Measurements from ENCODE around the gene RNF115.
"Not testable (repeated sequence)": the region's sequence is repeated elsewhere in the genome, so short reads cannot be mapped to it uniquely, and the experiment has no call there.

Gene RNF115

DNA sequence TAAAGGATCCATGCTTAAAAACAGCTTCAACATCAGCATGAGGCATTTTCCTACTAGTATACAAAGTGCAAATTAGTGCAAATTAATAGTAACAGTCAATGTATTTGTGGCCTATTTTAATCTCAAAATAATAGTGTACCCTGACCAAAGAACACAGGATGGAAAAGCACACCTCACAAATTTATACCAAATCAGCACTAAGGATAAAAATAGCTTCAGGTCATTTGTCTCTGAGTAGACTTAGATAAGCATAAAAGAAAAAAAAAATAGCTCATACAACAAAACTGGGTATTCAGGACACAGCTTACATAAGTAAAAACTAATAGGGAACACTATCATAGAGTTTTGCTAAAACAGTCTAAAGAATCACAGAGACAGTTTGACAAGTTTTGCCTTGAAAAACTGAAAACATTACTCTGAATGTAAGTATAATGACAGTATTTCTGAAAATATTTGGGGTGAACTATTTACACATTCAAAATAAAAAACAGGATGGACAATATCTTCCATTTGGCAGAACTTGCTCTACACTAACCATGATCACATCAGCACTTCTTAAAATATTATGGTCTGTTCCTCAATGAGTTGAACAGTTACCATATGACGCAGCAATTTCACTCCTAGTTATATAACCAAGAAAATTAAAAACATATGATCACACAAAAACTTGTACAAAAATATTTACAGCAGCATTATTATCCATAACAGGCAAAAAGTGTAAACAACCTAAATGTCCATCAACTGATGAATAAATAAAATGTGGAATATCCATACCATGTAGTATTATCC, 46.3 kb downstream of the RNF115 start:
- DNase-seq (ENCODE audit: low spot score) = no peak

DNA sequence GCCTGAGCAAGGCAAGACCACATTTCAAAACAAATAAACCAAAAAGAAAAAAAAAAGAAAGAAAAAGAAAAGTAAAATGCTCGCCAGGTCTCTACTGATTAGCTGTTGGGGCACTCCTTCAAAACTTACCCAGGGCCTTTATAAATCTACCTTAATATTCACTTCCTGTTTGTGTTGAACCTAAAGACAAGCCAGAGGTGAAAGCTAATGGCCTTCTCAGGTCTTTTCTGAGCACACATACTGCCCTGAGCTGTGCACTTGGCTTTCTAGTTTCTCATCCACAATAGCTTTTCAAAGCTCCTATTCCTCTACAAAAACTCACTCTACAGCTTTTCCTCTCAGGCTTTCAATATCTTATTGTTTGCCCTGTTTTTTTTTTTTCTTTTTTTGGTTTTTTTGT, 50.5 kb downstream of the RNF115 start:
- no peak for DNase-seq (ENCODE audit: low spot score)

DNA sequence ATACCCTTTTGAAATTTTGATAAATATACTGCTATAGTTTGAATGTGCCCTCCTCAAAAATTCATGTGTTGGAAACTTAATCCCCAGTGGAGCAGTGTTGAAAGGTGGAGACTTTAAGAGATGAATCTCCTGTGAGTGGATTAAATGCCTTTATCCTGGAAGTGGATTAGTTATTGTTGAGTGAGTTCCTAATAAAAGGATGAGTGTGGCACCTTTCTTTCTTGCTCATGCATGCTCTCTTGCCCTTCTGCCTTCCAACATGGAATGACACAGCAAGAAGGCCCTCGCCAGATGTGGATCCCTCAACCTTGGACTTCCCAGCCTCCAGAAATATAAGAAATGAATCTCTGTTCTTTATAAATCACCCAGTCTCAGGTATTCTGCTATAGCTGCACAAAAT, 52.8 kb downstream of the RNF115 start:
- DNase-seq (ENCODE audit: low spot score) = peak; percentile 56

DNA sequence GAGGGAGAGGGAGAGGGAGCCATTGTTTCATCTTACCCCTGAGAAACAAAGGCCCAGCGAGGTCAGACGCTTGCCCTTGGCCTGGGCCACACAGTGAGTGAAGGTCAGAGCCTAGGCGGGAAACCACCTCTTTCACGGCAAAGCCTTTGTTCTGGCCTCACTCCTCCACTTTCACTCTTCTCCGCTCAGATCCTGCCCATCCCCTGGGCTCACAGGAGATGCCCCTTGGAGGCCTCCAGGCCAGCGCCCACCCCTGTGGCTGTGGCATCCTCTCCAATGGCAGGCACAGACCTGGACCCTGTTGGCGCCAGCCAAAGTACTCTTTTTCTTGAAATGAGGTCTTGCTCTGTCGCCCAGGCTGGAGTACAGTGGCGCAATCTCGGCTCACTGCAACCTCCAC, 55.9 kb downstream of the RNF115 start:
- DNase-seq (ENCODE audit: low spot score) = not testable (repeated sequence)

DNA sequence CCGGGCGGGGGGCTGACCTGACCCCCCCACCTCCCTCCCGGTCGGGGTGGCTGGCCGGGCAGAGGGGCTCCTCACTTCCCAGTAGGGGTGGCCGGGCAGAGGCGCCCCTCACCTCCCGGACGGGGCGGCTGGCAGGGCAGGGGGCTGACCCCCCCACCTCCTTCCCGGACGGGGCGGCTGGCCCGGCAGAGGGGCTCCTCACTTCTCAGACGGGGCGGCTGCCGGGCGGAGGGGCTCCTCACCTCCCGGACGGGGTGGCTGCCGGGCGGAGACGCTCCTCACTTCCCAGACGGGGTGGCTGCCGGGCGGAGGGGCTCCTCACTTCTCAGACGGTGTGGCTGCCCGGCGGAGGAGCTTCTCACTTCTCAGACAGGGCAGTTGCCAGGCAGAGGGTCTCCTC, 57.0 kb downstream of the RNF115 start:
- not testable (repeated sequence) for DNase-seq (ENCODE audit: low spot score)

DNA sequence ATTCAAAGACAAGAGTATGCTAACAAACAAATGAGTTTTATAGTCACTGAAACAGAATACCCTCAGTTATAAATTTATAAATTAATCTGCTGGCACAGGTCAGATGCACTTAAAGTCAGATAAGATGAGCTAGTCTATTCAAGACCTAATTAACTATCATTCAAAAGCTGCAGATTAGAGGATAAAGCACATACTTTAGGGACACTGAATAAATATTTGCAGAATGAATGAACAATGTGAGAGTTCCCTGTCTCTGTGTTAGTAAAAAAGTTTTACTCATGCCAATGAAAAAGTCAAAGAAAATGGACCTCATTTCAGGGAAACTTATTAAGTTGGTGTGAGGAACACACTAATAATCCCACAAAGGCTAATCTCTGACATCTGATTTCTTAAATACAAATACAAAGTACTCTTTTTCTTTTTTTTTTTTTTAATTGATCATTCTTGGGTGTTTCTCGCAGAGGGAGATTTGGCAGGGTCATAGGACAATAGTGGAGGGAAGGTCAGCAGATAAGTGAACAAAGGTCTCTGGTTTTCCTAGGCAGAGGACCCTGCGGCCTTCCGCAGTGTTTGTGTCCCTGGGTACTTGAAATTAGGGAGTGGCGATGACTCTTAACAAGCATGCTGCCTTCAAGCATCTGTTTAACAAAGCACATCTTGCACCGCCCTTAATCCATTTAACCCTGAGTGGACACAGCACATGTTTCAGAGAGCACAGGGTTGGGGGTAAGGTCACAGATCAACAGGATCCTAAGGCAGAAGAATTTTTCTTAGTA, 58.1 kb downstream of the RNF115 start:
- not testable (repeated sequence) for DNase-seq (ENCODE audit: low spot score)

DNA sequence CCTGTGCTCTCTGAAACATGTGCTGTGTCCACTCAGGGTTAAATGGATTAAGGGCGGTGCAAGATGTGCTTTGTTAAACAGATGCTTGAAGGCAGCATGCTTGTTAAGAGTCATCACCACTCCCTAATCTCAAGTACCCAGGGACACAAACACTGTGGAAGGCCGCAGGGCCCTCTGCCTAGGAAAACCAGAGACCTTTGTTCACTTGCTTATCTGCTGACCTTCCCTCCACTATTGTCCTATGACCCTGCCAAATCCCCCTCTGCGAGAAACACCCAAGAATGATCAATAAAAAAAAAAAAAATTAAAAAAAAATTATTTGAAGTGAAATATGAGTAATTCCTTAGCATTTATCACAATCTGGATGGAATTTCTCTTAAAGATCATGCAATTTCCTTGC, 58.8 kb downstream of the RNF115 start:
- DNase-seq (ENCODE audit: low spot score) = not testable (repeated sequence)

DNA sequence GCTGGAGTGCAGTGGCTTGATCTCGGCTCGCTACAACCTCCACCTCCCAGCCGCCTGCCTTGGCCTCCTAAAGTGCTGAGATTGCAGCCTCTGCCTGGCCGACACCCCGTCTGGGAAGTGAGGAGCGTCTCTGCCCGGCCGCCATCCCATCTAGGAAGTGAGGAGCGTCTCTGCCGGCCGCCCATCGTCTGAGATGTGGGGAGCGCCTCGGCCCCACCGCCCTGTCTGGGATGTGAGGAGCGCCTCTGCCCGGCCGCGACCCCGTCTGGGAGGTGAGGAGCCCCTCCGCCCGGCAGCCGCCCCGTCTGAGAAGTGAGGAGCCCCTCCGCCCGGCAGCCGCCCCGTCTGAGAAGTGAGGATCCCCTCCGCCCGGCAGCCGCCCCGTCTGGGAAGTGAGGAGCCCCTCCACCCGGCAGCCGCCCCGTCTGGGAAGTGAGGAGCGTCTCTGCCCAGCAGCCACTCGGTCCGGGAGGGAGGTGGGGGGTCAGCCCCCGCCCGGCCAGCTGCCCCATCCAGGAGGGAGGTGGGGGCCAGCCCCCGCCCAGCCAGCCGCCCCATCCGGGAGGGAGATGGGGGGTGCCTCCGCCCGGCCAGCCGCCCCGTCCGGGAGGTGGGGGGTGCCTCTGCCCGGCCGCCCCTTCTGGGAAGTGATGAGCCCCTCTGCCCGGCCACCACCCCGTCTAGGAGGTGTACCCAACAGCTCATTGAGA, 59.5 kb downstream of the RNF115 start:
- not testable (repeated sequence) for DNase-seq (ENCODE audit: low spot score)

DNA sequence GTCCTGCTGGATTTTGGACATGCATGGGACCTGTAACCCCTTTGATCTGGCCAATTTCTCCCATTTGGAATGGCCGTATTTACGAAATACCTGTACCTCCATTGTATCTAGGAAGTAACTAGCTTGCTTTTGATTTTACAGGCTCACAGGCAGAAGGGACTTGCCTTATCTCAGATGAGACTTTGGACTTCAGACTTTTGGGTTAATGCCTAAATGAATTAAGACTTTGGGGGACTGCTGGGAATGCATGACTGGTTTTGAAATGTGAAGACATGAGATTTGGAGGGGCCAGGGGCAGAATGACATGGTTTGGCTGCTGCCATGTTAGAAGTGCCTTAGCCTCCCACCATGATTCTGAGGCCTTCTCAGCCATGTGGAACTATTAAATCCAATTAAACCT, 61.9 kb downstream of the RNF115 start:
- not testable (repeated sequence) for DNase-seq (ENCODE audit: low spot score)

DNA sequence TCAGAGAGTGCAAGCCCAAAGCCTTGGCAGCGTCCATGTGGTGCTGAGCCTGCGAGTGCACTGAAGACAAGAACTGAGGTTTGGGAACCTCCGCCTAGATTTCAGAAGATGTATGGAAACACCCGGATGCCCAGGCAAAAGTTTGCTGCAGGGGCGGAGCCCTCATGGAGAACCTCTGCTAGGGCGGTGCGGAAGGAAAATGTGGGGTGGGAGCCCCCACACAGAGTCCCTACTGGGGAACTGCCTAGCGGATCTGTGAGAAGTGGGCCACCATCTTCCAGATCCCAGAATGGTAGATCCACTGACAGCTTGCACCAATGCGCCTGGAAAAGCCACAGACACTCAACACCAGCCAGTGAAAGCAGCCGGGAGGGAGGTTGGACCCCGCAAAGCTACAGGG, 62.4 kb downstream of the RNF115 start:
- not testable (repeated sequence) for DNase-seq (ENCODE audit: low spot score)

DNA sequence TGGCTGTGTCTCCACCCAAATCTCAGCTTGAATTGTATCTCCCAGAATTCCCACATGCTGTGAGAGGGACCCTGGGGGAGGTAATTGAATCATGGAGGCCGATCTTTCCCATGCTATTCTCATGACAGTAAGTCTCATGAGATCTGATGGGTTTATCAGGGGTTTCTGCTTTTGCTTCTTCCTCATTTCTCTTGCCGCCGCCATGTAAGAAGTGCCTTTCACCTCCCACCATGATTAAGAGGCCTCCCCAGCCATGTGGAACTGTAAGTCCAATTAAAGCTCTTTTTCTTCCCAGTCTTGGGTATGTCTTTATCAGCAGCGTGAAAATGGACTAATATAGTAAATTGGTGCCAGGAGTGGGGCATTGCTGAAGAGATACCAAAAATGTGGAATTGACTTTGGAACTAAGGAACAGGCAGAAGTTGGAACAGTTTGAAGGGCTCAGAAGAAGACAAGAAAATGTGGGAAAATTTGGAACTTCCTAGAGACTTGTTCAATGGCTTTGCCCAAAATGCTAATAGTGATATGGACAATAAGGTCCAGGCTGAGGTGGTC, 63.4 kb downstream of the RNF115 start:
- DNase-seq (ENCODE audit: low spot score) = not testable (repeated sequence)

DNA sequence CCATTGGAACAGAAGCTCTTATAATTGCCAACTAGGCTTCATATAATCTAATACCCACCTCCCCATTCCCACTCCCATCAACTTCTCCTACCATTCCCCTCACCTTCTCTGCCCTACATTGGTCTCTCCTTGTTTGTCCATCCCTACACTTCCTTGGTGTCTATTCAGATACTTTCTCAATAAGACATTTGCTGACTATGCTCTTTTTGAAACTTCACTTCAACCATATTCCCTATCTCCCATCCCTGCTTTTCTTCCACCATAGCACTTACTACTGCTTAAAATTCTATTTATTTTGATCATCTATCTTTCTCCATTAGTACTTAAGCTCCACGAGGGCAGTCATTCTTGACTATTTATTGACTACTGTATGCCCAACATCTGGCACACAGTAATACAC, 64.2 kb downstream of the RNF115 start:
- DNase-seq (ENCODE audit: low spot score) = no peak

DNA sequence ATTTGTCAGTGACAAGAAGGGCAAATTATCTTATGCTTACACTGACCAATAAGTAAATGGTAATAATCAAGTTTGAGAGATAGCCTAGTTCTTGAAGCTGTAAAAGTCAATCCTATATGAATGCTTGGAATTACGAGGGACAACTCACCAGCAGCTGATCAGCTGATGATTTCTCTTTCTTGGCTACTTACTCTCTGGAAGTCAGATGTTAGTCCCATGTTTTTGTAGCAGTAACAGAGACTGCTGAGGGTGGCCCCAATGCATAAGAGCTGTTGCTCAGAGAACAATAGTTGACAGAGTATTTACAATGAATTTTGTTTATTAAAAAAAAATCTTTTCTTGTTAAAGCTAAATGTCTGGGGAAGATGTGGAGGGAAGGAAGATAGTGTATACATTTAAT, 65.3 kb downstream of the RNF115 start:
- no peak for DNase-seq (ENCODE audit: low spot score)

DNA sequence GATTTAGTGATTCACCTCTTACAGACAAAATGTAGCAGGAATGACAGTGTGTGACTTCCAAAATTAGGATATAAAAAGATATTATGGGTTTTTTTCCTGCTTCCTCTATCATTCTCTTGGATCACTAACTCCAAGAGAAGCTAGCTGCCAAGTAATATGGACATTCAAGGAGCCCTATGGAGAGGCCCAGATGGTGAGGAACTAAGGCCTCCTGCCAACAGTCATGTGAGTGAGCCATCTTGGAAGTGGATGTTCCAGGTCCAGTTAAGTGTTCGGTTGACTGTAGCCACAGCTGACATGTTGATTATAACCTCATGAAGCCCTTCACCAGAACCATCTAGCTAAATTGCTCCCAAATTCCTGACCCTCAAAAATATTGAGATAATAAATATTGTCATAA, 65.8 kb downstream of the RNF115 start:
- DNase-seq (ENCODE audit: low spot score) = no peak

DNA sequence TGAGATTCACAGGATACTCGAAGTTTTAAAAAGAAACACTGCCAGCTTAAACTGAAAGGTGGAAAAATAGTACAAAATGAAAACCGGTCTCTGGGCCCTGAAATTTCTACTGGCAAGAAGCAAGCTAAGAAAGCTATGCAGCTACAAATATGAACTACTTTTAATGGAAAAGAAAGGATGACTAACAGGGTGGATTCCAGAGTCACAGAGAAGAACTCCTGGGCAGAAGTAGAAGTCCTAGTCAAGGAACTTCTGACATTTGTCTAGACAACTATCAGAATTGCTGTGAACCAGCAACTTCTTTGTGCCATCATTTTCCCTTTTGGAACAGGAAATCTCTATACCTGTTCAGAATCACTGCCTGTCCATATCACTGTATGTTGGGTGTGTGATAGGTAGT, 66.5 kb downstream of the RNF115 start:
- DNase-seq (ENCODE audit: low spot score) = no peak

DNA sequence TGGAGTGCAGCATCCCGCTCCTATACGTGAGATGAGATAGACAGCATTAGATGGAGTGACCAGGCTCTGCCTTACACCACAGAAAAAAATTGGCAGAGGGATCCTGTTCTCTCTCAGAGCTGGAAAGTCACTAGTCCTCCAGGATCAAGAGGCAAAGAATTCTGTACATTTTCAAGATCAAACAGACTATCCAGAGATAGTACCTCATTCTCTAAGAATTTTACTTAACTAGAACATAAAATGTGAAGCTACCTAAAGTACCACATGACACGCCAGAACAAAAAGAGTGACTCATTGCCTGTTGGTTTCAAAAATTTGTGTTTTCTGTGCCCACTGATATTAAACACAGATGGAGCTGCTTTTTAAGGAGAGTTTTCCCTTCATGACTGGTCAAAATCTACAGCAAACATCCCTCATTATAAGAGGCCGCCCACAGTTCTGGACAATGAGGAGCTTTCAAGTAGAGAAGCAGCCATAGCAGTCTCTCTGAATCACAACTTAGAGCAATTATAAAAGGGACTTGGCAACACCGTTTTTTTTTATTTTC, 72.3 kb downstream of the RNF115 start:
- no peak for DNase-seq (ENCODE audit: low spot score)

DNA sequence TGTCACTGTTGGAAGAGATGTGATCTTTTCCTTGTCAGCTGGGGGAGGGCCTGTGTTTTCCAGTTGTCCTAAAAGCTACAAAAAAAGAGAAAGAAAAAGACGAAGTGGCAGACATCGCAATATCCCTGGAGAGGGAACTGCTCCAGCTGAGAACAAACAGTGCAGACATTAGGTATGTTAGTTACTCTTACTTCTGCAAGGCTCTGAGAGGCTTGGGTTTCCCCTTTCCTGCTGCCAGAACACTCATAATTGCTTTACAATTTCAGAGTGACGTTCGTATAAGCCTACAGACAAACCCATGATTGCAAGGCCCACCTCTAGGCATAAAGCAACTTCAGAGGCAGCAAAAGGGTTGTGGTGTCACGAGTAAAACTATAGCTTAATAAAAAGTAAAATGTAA, 73.5 kb downstream of the RNF115 start:
- no peak for DNase-seq (ENCODE audit: low spot score)

DNA sequence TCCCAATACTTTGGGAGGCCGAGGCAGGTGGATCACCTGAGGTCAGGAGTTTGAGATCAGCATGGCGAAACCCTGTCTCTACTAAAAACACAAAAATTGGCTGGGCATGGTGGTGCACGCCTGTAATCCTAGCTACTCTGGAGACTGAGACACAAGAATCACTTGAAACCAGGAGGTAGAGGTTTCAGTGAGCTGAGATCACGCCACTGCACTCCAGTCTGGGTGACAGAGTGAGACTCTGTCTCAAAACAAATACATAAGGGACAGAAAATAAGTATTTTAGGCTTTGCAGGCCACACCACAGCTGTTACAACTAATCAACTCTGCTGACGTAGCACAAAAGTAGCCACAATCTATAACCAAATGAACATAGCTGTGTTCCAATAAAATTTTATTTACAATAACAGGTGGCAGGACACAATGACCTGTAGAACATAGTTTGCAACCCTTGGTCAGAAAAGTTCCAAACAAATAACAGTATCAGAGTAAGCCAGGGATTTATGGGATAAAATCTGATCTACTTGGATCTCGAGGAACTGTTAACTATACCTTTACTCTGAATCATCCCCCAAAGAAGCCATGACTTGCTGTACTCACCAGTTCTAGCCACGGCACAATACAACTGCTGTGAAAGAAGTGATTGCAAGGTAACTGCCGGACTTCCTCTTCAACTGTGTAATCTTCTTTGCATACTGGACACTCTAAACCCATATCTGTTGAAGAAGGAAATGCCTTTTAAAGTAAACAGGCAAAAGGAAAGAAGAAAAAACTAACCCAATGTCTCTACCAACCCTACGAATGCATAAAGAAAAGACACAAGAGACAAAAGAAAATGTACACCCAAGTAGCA, 76.3 kb downstream of the RNF115 start:
- DNase-seq (ENCODE audit: low spot score) = no peak

DNA sequence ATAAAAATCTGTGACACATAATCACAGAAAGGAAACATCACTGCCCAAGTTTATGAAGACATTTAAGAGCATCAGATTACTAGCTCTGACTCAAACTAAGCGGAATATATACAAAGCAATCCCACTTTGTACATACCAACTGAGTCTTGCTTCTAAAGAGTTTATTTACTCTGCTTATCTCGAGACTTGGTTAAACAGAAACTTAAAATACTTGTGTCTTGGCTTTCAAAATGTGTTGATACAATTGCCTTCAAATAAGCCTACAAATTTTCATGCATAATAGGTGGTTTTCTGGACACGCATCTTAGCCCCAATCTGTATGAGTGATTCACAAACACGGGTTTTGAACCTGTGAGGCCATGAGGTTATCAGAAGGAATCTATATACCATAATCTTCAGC, 83.6 kb downstream of the RNF115 start:
- DNase-seq (ENCODE audit: low spot score) = no peak

DNA sequence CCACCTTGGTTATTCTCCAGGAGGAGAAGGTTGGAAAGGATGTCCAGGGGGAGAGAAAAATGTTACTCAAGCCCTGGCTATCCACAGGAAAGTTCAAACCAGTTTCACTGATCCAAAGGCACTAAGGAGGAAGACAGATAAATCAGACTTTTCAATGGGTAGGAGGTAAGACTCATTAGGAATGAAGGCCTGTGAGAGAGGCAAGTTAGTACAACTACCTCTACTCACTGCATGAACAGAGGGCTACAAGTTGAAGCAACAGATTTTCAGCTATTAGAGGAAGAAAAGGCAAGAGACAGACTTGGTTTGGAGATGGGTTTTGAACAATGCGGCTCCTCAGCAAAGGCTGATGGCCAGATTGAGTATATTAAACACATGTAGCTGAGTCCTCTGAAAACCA, 87.7 kb downstream of the RNF115 start:
- DNase-seq (ENCODE audit: low spot score) = no peak

DNA sequence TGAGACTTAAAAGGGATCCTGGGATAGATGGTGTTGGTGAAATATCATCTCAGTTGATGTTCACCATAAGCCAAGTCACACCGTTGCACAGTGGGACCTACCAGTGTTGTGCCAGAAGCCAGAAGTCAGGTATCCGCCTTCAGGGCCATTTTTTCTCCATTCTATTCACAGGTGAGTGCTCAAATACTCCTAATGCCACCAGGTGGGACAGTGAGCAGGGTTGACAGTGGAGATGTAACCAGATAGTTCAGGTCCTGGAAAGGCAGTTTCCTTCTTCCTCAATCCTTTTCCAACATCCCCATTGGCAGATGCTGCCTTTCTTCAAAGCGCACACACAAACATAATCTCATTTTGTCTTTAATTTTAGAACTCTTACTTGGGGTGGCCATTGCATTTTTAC, 93.0 kb downstream of the RNF115 start:
- DNase-seq (ENCODE audit: low spot score) = no peak
